H1 (cell line): ENCODE measurements around the gene PTH2R. TPM values are rescaled to one million over a fixed set of nuclear protein-coding genes. Genes with fewer than 3 reads are reported as not detected.

ENCODE experiments used
- CTCF ChIA-PET: fragments of 300-600 bp; sonication (Branson Sonifier 250); formaldehyde crosslinking; loops from one replicate; lab custom pipeline; 2021; ENCODE audit not compliant: partially characterized antibody; lab: Charles Lee
- POLR2A ChIA-PET: fragments of 300-600 bp; sonication (Branson Sonifier 250); formaldehyde crosslinking; loops from one replicate; lab custom pipeline; 2021; ENCODE audit warnings: inconsistent platforms; ENCODE audit not compliant: partially characterized antibody; lab: Charles Lee
- DNase-seq, 2 experiments: peaks; one replicate each; pipeline versions ENCODE4 v3.0.0 to v3.0.0-alpha.2; 2010 to 2022; ENCODE audit warnings: low spot score in 2 of 2, low read depth in 1 of 2, mixed read lengths in 1 of 2
- FAIRE-seq: peaks from 2 replicates; lab custom pipeline; 2011; peaks lifted over from hg19 to GRCh38; lab: Jason Lieb, UNC
- H2AFZ ChIP-seq: 2 replicates; pipeline ENCODE4 v1.8.1; 2012; ENCODE audit warnings: low read length, inconsistent platforms
- H2AK5ac ChIP-seq: 2 replicates; pipeline ENCODE4 v1.6.1; 2013; ENCODE audit warnings: low read depth, low read length
- H2BK120ac ChIP-seq: replicated peaks from 2 replicates; pipeline ENCODE3; 2013; ENCODE audit warnings: low read depth, low read length, inconsistent platforms
- H2BK12ac ChIP-seq: 2 replicates; pipeline ENCODE4 v1.6.1; 2013; ENCODE audit warnings: low read depth, low read length
- H2BK15ac ChIP-seq: 2 replicates; pipeline ENCODE4 v1.6.1; 2013; ENCODE audit warnings: low read length
- H2BK20ac ChIP-seq: 2 replicates; pipeline ENCODE4 v1.6.1; 2013; ENCODE audit warnings: low read length
- H2BK5ac ChIP-seq: 2 replicates; pipeline ENCODE4 v1.6.1; 2013; ENCODE audit warnings: low read depth, low read length
- H3K14ac ChIP-seq: 2 replicates; pipeline ENCODE4 v1.6.1; 2013; ENCODE audit warnings: inconsistent platforms; ENCODE audit not compliant: insufficient read length
- H3K18ac ChIP-seq: 2 replicates; pipeline ENCODE4 v1.6.1; 2013; ENCODE audit warnings: low read length; ENCODE audit errors: extremely low read depth
- H3K23ac ChIP-seq: 2 replicates; pipeline ENCODE4 v1.6.1; 2013; ENCODE audit warnings: inconsistent platforms; ENCODE audit not compliant: insufficient read length
- H3K23me2 ChIP-seq: 2 replicates; pipeline ENCODE4 v1.6.1; 2013; ENCODE audit warnings: low read depth, low read length
- H3K27ac ChIP-seq: 2 replicates; pipeline ENCODE4 v1.6.1; 2011; ENCODE audit warnings: low read depth, low read length, inconsistent platforms
- H3K27me3 ChIP-seq, 4 experiments: replicated peaks in 1 of 4; 1 replicate in 1 of 4; 2 replicates in 3 of 4; pipeline versions ENCODE4 v1.6.1 to v1.8.1; 2011 to 2013; ENCODE audit warnings: low read length in 3 of 4, mild to moderate bottlenecking in 3 of 4, inconsistent platforms in 2 of 4, mixed read lengths in 2 of 4, moderate library complexity in 1 of 4; ENCODE audit not compliant: control insufficient read depth in 3 of 4, insufficient read depth in 3 of 4; ENCODE audit errors: extremely low read depth in 1 of 4
- H3K36me3 ChIP-seq, 4 experiments: 2 replicates each; pipeline versions ENCODE4 v1.6.1 to v1.8.1; 2011 to 2013; ENCODE audit warnings: mild to moderate bottlenecking in 4 of 4, low read length in 3 of 4, moderate library complexity in 2 of 4, control low read depth in 1 of 4, inconsistent platforms in 1 of 4; ENCODE audit not compliant: insufficient read depth in 4 of 4, control insufficient read depth in 2 of 4
- H3K4ac ChIP-seq: replicated peaks from 2 replicates; pipeline ENCODE3; 2013; ENCODE audit warnings: low read length, low read depth, mixed read lengths, inconsistent platforms; ENCODE audit not compliant: insufficient read length
- H3K4me1 ChIP-seq, 4 experiments: replicated peaks in 1 of 4; 1 replicate in 1 of 4; 2 replicates in 3 of 4; pipeline versions ENCODE4 v1.6.1 to v1.8.1; 2011 to 2013; ENCODE audit warnings: low read length in 3 of 4, inconsistent platforms in 2 of 4, mixed read lengths in 1 of 4; ENCODE audit not compliant: insufficient read depth in 4 of 4, control insufficient read depth in 3 of 4
- H3K4me2 ChIP-seq, 2 experiments: 2 replicates each; pipeline versions ENCODE4 v1.6.1 to v1.8.1; 2011 to 2013; ENCODE audit warnings: low read depth in 2 of 2, low read length in 2 of 2, control low read depth in 1 of 2, inconsistent platforms in 1 of 2, mild to moderate bottlenecking in 1 of 2; ENCODE audit not compliant: insufficient read depth in 1 of 2
- H3K4me3 ChIP-seq, 4 experiments: fragments of 200-600, 300-600 bp in 1 of 4; sonication (generic), shearing (Covaris generic), sonication (Bioruptor Twin) in 1 of 4; 2 replicates each; pipeline versions ENCODE4 v1.5.1 to v1.8.1; 2011 to 2016; ENCODE audit warnings: low read length in 4 of 4, low read depth in 3 of 4, control low read depth in 2 of 4, inconsistent platforms in 2 of 4, mild to moderate bottlenecking in 2 of 4, mixed read lengths in 1 of 4, moderate library complexity in 1 of 4; ENCODE audit not compliant: insufficient read depth in 2 of 4; ENCODE audit errors: extremely low read depth in 1 of 4
- H3K56ac ChIP-seq: replicated peaks from 2 replicates; pipeline ENCODE3; 2013; ENCODE audit warnings: low read depth, mild to moderate bottlenecking, mixed read lengths, low read length, inconsistent platforms; ENCODE audit not compliant: insufficient read length
- H3K79me1 ChIP-seq: 2 replicates; pipeline ENCODE4 v1.6.1; 2013; ENCODE audit warnings: low read depth, low read length, control low read depth
- H3K79me2 ChIP-seq, 2 experiments: 2 replicates each; pipeline versions ENCODE4 v1.6.1 to v1.8.1; 2012 to 2013; ENCODE audit warnings: low read length in 2 of 2, mild to moderate bottlenecking in 2 of 2, inconsistent platforms in 1 of 2; ENCODE audit not compliant: insufficient read depth in 2 of 2, control insufficient read depth in 1 of 2
- H3K9ac ChIP-seq, 4 experiments: replicated peaks in 1 of 4; 1 replicate in 1 of 4; 2 replicates in 3 of 4; pipeline versions ENCODE4 v1.6.1 to v1.8.1; 2011 to 2013; ENCODE audit warnings: low read depth in 3 of 4, low read length in 3 of 4, control low read depth in 2 of 4, mild to moderate bottlenecking in 2 of 4, moderate library complexity in 2 of 4, inconsistent platforms in 1 of 4; ENCODE audit errors: extremely low read depth in 1 of 4
- H3K9me3 ChIP-seq, 2 experiments: 2 replicates each; pipeline versions ENCODE4 v1.6.1 to v1.8.1; 2012 to 2013; ENCODE audit warnings: mild to moderate bottlenecking in 2 of 2, moderate library complexity in 2 of 2, control low read depth in 1 of 2, inconsistent platforms in 1 of 2, low read depth in 1 of 2, low read length in 1 of 2, mixed read lengths in 1 of 2; ENCODE audit not compliant: insufficient read depth in 2 of 2
- H4K20me1 ChIP-seq, 2 experiments: replicated peaks in 1 of 2; 2 replicates each; pipeline versions ENCODE3 to v1.8.1; 2011 to 2013; ENCODE audit warnings: inconsistent platforms in 2 of 2, low read length in 2 of 2, mild to moderate bottlenecking in 1 of 2; ENCODE audit not compliant: insufficient read depth in 2 of 2, control insufficient read depth in 1 of 2
- H4K5ac ChIP-seq: 2 replicates; pipeline ENCODE4 v1.6.1; 2013; ENCODE audit warnings: low read length, low read depth, mixed read lengths, inconsistent platforms; ENCODE audit not compliant: insufficient read length
- H4K8ac ChIP-seq: 2 replicates; pipeline ENCODE4 v1.8.0; 2013; ENCODE audit warnings: mild to moderate bottlenecking, moderate library complexity, low read length, inconsistent platforms; ENCODE audit not compliant: insufficient read depth; ENCODE audit errors: extremely low read depth
- H4K91ac ChIP-seq: replicated peaks from 2 replicates; pipeline ENCODE3; 2013; ENCODE audit warnings: low read length, mixed read lengths, inconsistent platforms; ENCODE audit not compliant: insufficient read length
- HDAC2 ChIP-seq, 2 experiments: fragments of 300-600 bp in 1 of 2; sonication (generic) in 1 of 2; IDR thresholded peaks; 2 replicates each; pipeline ENCODE4 v1.6.1; 2011 to 2012; ENCODE audit warnings: low read depth in 2 of 2, low read length in 2 of 2, mild to moderate bottlenecking in 2 of 2, moderate library complexity in 2 of 2, borderline replicate concordance in 1 of 2, inconsistent platforms in 1 of 2
- HDAC6 ChIP-seq: IDR thresholded peaks from one replicate; pipeline ENCODE4 v1.7.1; 2012; ENCODE audit warnings: low read depth, mild to moderate bottlenecking, inconsistent platforms, low read length, moderate library complexity
- POLR2AphosphoS5 ChIP-seq: IDR thresholded peaks from 2 replicates; pipeline ENCODE4 v1.6.1; 2011; ENCODE audit warnings: low read depth, low read length
- SAP30 ChIP-seq: fragments of 300-600 bp; sonication (generic); IDR thresholded peaks from 2 replicates; pipeline ENCODE4 v1.7.1; 2012; ENCODE audit warnings: low read length, moderate library complexity, mild to moderate bottlenecking, inconsistent platforms; ENCODE audit not compliant: insufficient read depth, insufficient replicate concordance
- TCF12 ChIP-seq: IDR thresholded peaks from 2 replicates; pipeline ENCODE4 v1.6.1; 2011; ENCODE audit warnings: low read depth, mild to moderate bottlenecking, low read length
- WGBS, 2 experiments: shearing (Covaris generic) in 1 of 2; methylation state at CpG; one replicate each; pipeline versions ENCODE4 v1.1.6 to v1.1.7; 2013 to 2015; ENCODE audit warnings: low lambda C conversion rate in 2 of 2, mixed read lengths in 2 of 2, inconsistent platforms in 1 of 2, low coverage in 1 of 2, missing lambda C conversion rate in 1 of 2; ENCODE audit not compliant: insufficient replicate concordance in 2 of 2, insufficient coverage in 1 of 2, insufficient read length in 1 of 2; ENCODE audit errors: extremely low coverage in 1 of 2, missing lambda C conversion rate in 1 of 2; 5-methylcytosine and 5-hydroxymethylcytosine counted together
- polyA plus RNA-seq, 7 experiments: library from polyadenylated mRNA; depleted of rRNA in 3 of 7; stranded (reverse) in 5 of 7; unstranded in 2 of 7; fragments of >200 nt in 5 of 7; fragments of 200-250 nt in 2 of 7; gene quantifications; 1 replicate in 5 of 7; 2 replicates in 1 of 7; 4 replicates in 1 of 7; pipeline versions ENCODE4 v1.2.1 to v1.2.3, GENCODE V29; 2011 to 2013; ENCODE audit warnings: missing spikeins in 2 of 7, mixed read lengths in 2 of 7
- total RNA-seq: library from RNA; stranded (reverse); fragmentation: NEBNext Ultra II Directional; extraction: Animal tissue kit (Norgen Biotek cat#: 25700); gene quantifications from 2 replicates; pipeline ENCODE4 v1.2.1, GENCODE V29; 2021

Gene PTH2R
- total and polyA plus RNA-seq, 2 of the 8 experiments (the other 6 are each of a cell fraction or from before 2014, with no cell fraction given): 0.19 to 0.38 TPM

DNA sequence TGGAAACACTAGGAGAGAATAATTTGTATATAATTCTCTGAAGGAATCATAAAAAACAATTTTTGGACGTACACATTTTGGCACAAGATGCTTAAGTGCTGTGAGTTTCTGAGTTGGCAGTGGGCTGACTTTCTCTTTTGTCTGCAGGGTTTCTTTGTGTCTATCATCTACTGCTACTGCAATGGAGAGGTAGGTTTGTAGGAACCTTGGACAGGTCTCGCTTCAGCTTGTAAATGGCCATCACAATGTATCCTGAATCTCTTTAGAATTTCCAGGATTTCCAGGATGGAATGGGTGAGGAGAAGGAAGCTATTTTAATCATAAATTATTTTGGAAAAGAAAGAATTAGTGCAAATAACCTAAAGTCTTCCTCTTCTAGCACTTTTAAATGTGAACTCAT, 83.9 kb downstream of the PTH2R start:
- no peaks in the 10 kb centered on the region for H4K20me1 ChIP-seq
- no peak overlapping the region for H4K91ac ChIP-seq
- no peak overlapping the region for H3K4ac ChIP-seq
- no peak overlapping the region for H4K5ac ChIP-seq
- no peaks in the 10 kb centered on the region for H3K27me3 ChIP-seq
- H2BK12ac ChIP-seq: no peak overlapping the region
- FAIRE-seq: no peak
- H3K18ac ChIP-seq: no peak overlapping the region
- no peak overlapping the region for H3K9ac ChIP-seq
- H2BK5ac ChIP-seq: no peak overlapping the region
- H2BK20ac ChIP-seq: no peak overlapping the region
- H3K23me2 ChIP-seq: no peaks in the 10 kb centered on the region
- no peak overlapping the region for H3K4me2 ChIP-seq
- H3K23ac ChIP-seq: no peak overlapping the region
- POLR2A ChIA-PET: no interaction called here
- 83% methylated on average over 2 of the region's 2 CpGs; no CpG with 5 or more reads in 1 of the 2 experiments for WGBS, 2 experiments
- no peak overlapping the region for H3K56ac ChIP-seq
- H3K4me1 ChIP-seq: peaks cover 0 to under 1% (median 0%) of the 10 kb centered on the region in 4 experiments; a peak in 1 of 7 replicates
- H2AK5ac ChIP-seq: no peak overlapping the region
- CTCF ChIA-PET: interaction anchor here (1.0 to 2.4 kb wide), 3 partner anchors 14 to 841 kb away, joined by 3 to 8 read pairs (median 4); no protein-coding TSS in a partner anchor
- H3K14ac ChIP-seq: no peak overlapping the region
- H2BK15ac ChIP-seq: no peak overlapping the region
- H3K79me2 ChIP-seq: no peaks in the 10 kb centered on the region
- no peaks in the 10 kb centered on the region for H3K79me1 ChIP-seq
- no peak overlapping the region for H2AFZ ChIP-seq
- H3K36me3 ChIP-seq: no peaks in the 10 kb centered on the region
- H2BK120ac ChIP-seq: no peak overlapping the region
- TF ChIP-seq HDAC6: no peak
- TF ChIP-seq POLR2AphosphoS5: no peak
- TF ChIP-seq HDAC2 (IDR thresholded peaks at IDR 0.05; ENCODE audit: borderline replicate concordance in 1 of 2, low read depth in 2 of 2, low read length in 2 of 2): no peak
- no peak for TF ChIP-seq TCF12
- TF ChIP-seq SAP30: no peak
- H4K8ac ChIP-seq: no peak overlapping the region
- no peak for DNase-seq
- no peak overlapping the region for H3K4me3 ChIP-seq
- no peaks in the 10 kb centered on the region for H3K9me3 ChIP-seq
- no peak overlapping the region for H3K27ac ChIP-seq
